NCI-H510A (cell line): Measurements from ENCODE around the gene TST.
"Not testable (repeated sequence)": the region's sequence is repeated elsewhere in the genome, so short reads cannot be mapped to it uniquely, and the experiment has no call there.

Source experiments
- DNase-seq: peaks from one replicate; lab custom pipeline; 2025; lab: John Stamatoyannopoulos, UW

Gene TST

DNA sequence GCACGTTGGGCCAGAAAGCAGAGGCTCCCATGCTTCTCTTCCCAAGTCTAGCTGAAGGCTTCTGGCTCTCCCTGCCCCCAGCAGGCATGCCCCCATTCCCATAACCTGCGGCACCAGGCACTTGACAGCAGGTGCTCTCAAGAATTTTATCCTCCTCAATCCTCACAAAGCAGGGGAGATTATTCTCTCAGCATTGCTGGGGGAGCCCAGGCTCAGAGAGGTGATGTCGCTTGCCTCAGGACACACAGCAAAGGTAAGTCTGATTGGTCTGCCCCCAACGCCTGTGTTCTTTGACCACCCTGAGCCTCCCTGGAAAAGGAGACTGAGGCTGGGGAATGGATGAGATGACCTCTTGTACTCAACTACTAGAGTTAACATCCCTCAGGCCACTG, 4.8 kb downstream of the TST start:
- DNase-seq = no peak

DNA sequence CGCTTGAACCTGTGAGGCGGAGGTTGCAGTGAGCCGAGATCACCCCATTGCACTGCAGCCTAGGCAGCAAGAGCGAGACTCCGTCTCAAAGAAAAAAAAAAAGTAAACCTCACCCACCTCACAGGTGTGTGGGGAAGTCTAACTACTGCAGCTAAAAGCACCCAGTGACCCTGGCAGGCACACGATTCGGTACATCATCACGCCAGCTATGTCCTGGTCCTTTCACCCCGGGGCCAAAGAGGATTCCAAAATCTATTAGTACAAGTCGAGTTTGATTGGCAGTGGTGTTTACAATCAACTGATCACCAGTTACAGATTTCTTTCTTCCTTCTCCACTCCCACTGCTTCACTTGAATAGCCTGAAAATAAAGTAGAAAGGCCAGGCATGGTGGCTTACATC, 6.3 kb downstream of the TST start:
- no peak for DNase-seq

DNA sequence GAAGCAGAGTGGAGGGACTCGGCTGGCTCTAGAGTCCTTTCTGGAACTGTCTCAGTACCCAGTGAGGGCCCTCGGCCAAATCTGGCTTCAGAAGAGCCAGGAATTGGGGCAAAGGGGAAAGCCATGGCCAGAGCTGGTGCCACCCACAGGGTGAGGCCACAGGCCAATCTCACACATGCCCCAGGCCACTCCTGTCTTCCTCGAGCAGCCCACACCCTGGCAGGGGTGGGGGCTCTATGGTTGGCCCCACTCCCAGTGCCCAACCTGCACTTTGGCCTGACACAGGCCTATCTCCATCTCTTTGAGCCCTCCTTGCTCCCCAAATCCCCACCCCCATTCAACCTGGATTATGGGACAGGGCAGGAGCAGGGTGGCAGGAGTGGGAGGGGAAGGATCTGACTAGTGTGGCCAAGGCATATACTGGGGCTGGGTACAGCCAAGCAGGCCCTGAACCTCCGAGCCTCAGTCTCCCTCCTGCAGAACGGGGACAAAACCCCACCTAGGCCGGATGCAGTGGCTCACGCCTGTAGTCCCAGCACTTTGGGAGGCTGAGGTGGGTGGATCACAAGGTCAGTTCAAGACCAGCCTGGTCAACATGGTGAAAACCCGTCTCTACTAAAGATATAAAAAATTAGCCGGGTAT, 6.9 kb downstream of the TST start:
- DNase-seq = no peak

DNA sequence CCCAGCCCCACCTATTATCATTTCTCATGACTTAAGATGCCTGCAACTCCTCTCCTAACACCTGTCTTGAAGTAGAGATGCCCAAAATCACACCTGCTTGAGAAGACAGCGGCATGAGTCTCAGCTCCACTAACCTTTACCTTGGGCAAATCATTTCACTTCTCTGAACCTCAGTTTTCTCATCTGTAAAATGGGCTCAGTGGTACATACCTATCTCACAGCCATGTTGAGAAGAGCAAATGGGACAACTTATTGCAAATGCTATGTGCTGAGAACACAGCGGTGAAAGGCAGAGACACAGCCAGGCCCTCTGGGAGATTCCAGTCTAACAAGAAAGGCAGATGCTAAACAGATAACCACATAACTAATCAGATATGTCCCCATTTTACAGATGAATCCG, 7.8 kb downstream of the TST start:
- no peak for DNase-seq

DNA sequence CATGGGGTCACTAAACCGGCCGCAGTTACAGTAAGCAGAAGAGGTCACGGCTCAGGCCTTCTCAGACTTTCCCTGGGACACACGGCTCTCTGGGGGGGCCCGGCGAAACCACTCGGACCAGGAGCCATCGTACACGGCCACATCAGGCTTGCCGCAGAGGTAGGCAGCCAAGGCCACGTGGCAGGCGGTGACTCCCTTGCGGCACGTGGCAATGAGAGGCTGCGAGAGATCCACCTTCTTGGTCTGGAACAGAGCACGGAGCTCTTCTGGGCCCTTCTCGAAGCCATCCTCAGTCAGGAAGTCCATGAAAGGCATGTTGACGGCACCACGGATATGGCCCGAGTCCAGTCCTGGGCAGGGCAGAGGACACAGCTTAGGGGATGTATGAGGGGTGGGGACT, 8.3 kb downstream of the TST start:
- DNase-seq = no peak

DNA sequence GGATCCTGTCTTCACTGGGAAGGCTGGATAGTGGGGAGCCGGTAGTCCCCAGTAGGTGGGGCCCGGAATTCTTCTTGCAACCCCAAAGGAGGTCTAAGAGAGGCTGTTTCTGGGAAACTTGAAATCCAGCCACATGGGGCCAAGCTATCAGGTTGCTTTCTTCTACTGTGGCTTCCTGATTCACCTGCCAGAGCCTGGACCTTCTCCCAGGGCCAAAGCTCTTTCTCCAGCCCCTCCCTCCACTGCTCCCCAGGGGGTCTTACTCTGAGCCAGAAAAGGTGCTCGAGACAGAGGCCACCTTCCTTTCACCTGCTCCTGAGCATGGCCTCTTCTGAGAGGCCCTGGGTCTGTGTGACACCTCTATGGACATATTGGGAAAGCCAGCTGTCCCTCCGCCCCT, 9.1 kb downstream of the TST start:
- no peak for DNase-seq

DNA sequence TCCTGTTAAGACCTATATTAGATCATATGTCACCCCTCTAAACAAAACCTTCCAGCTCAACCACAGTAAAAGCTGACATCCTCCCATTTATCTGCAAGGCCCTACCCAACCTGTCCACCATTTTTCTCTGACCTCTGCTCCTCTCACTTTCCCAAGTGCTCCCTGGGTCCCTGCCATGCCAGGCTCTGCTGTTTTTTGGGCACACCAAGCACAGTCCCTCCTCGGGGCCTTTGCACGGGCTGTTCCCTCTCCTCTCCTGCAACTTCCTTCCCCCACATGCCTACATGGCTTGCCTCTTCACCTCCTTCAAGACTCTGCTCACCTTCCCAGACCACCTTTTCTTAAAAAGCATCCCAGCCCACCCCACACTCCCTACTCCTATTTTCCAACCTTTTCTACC, 9.8 kb downstream of the TST start:
- DNase-seq = no peak

DNA sequence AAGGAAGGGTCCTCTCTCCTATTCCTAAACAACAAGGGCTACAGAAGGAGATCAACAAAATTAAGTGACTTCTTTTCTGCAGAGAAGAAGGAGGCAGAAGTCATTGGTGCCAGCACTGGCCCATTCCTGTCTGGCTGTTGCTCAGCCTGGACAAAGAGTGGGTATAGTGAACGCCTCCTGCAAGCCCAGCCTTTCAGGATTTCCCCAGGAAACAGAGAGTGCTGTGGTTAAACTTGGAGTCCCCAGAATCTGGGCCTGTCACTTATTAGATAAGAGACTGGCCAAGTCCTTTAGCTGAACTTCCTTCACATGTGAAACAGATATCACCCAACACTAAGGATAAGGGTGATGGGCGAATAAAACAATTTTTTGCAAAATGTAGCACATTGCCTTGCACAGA, 10.9 kb downstream of the TST start:
- no peak for DNase-seq

DNA sequence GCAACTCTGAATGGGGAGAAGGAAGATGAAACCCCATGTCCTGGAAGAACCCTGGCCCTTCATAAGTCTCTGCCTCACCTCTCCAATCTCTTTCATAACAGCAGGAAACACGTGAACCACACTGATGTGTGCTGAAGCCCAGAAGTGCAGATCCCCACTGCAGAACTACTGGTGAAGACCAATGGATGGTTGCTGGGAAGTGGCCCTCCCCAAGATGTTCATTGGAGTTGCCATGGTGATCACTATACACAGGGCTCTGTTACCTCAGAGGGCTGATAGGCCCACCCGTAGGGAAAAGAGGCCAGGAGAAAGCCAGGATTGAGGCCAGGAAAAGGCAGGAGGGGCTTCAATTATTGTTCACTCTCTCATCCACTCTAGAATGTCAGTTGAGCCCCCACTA, 11.6 kb downstream of the TST start:
- DNase-seq = no peak

DNA sequence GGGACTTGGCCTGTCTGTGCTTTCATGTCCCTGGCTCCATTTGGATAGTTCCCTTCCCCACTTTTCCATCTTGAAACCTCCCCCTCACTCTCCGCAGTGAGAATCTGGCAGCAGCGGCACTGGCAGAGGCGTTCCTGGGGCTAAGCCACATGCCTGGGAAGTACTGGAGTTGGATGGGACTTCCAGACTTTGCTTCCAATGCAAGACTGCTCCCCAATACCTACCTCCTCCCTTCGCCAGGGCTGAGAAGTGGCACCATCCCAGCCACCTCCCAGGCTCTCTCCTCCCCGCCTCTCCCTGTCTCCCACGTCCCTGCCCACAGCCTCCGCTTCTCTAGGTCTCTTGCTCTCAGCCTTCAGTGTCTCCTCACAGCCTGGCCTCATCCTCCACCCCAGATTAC, 16.6 kb downstream of the TST start:
- no peak for DNase-seq

DNA sequence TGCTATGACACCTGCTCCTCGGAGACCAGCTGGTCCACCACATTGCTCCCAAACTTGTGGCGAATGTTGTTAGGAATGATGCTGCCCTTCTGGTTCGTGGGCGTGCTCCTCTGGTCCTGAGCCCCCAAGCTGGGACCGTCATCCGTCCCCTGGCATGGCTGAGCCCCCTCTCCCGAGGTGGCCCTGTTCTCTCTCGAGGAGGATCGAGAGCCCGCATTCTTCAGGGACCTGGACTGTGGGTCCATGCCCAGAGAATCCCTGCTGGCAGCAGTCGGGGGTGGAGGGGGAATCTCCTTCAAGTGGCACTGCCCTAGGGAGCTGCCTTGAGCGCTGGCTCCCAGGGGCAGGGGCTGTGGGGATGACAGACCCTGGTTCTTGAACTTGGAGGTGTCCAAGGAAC, 17.4 kb downstream of the TST start:
- DNase-seq = no peak

DNA sequence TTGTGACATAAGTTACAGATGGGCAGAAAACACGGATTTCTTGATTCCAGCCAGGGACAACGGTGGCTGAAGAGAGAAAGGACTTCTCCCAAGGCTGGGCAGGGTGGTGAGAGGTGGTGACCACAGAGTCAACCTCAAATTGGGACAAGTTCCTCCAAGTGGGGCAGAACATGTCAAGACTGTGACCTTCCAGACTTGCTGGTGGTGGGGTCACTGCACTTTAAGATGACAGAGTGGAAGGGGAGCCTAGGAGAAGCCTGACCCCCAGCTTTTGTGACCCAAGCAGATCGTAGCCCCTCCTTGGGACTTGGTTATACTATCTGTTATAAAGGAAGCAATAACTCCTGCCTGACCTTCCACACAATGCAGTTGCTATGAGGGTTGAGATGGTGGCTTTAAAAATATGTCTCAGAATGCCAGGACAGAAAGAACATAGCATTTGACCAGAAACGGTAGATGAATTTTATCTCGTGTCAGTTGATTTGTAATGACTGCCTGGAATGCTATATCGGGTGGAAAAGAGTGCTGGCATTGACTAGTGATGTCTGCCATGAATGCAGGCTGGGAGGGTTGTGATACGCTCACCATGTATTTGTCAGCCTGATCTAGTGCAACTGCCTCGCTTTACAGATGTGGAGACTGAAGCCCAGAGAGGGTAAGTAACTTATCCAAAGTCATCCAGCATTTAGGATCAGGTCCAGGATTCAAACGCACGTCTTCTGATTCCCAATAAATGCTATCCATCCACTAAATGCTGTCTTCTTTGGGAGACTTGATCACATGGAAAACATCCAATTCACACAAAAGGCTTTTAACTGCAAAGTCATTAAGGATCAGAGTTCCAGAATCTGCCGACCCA, 18.3 kb downstream of the TST start:
- DNase-seq = no peak

DNA sequence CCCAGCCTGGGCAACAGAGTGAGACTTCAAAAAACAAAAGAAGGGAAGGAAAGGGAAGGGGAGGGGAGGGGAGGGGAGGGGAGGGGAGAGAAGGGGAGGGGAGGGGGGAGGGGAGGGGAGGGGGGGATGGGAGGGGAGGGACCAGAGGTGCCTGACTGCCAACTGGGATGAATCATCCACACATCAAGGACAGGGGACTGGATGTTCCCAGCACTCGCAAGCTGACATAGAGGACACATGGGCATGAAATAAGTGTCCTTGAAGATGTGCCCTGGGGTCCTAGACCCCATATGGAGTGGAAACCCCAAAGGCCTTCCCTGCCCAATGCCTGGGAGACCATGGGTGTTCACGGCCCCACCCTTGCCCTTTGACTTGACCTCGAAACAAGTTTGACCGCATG, 19.8 kb downstream of the TST start:
- no peak for DNase-seq

DNA sequence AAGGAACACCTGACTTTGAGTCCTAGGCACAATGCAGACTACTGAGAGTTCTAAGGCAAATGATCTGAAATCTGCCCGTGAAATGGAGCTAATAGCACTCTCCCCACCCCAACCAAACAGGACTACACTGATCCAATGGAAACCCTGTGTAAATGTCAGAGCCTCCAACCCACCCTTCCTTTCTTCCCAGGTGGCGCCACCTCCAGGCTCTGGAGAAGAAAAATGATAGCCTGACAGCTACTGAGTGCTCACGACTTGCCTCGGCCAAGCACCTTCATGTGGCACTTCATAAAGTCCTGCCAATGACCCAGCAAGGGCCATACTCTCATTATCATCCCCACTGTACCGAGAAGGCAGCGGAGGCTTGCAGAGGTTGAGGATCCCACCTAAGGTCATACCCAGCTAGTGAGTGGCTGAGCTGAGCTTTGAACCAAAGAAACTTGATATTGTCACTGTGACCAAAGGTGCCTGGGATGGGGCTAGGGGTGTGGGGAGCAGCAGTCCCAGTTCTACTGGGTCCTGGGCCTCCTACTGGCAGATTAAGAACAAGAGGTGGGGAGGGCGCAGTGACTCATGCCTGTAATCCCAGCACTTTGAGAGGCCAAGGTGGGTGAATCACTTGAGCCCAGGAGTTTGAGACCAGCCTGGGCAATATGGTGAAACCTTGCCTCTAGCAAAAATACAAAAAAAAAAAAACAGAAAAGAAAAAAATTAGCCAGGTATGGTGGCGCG, 20.5 kb downstream of the TST start:
- DNase-seq = no peak

DNA sequence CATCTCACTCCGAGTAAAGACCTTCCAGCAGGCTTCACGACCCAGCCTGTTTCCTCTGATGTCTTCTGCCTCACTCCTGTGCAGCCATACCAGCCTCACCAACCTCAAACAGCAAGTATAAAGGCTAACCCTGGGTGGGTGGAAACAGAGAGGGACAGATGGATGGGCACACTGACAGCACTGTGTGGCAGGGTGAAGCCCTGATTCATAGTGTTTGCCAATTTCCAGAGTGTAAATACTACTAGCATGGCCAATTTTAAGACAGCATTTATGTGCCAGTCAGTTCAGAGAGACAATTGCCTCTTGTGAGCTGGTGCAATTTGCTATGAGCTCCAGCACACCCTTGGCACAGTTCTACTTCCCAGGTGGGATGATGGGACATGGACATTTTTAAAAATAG, 21.5 kb downstream of the TST start:
- no peak for DNase-seq

DNA sequence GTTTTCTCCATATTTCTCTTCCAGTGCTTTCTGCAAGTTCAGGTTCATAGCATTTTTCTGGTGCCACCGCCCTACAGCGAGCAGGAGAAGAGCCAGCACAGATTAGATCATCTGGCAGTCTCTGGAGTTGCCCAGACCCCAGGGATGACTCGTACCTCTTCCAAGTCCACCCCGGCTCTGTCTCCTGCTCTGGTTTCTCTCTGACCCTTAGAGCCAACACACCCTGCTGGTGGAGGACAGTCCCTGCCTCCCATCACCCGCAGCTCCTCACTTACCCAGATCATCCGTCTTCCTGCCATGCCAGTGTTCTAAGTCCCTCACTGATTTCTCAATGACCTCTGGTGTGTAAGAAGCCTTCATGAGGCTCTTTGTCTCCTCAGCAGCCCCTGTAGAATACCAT, 28.0 kb downstream of the TST start:
- no peak for DNase-seq

DNA sequence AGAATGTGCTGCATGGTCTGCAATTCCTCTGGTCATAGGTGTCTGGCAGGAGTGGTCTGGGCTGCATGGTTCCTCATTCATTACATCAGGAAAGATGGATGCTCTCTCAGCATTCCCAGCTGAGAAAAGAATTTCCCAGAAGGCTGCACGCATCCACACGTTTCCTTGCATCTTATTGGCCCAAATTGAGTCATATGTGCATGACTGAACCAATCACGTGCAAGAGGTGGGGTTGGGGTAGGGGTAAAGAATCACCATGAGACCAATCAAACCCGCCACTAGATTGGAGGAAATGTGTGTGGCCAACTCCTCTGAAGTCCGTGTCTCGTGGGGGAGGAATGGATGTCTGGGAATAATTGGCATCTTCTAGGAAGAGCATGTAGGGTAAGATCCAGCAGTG, 28.8 kb downstream of the TST start:
- DNase-seq = no peak

DNA sequence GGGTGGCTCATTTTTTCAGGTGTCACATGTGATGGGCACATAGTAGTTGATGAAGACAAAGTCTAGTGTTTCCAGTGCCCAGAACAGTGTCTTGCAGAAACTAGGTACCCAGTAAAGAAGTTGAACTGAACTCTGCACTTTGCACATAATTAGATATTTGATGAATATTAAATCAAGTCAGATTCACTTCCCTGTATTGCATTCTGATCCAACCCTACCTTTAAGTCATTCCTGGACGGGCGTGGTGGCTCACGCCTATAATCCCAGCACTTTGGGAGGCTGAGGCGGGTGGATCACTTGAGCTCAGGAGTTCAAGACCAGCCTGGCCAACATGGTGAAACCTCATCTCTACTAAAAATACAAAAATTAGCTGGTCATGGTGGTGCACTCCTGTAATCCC, 30.2 kb downstream of the TST start:
- DNase-seq = not testable (repeated sequence)

DNA sequence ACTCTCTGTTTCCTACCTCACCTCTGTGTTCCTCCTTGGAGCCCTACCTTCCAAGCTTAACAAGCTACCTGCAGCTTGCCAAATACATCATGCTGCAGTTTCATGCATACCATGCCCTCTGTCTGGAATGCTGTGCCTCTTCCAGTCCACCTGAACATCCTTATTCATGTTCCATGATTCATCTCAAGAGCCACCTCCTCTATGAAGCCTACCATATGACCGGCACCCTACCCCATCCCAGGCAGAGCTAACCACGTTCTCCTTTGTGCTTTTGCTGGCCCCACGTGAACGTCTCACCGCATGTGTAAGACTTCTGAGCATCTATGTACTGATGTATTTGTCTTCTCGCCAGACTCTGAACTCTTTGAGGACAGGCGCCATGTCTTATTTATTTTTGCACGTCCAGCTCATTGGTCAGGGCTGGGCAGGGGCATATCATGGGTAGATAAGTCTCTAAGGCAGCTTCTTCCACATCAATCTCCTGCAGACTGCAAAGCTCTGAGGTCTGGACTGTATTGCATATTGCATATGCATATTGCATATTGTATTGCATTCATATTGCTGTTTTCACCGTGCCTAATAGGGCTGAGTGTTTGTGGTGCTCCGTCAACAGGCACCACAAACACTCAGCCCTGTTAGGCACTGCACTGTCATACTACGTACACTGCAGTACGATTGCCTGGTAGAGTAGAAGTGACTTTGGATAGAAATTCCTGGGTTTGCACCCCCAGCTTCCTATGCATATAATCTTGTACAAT, 31.0 kb downstream of the TST start:
- no peak for DNase-seq

DNA sequence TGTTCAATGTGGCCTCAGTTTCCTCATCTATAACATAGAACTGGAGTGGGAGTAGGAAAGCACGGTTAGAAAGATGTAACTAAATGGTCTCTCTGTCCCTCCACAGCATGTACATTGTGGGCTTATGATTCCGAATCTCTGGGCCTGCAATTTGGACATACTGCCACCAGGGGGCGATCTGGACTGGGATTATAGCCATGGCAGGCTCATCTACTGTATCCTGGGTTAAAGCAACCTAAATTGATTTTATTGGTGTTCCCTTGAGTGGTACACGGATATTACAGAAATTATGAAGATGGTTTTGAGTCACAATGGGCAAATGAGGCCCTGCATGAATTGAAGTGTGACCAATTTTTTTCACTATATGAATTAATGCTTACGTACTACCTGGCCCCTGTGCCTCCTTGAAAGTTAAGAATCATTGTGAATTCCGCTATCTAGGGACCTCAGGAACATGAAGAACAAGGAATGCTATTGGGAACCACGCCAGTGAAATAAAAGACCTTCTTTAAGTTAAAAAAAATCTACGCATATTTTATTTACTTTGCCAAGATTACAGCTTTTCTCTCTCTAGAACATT, 32.9 kb downstream of the TST start:
- DNase-seq = no peak

DNA sequence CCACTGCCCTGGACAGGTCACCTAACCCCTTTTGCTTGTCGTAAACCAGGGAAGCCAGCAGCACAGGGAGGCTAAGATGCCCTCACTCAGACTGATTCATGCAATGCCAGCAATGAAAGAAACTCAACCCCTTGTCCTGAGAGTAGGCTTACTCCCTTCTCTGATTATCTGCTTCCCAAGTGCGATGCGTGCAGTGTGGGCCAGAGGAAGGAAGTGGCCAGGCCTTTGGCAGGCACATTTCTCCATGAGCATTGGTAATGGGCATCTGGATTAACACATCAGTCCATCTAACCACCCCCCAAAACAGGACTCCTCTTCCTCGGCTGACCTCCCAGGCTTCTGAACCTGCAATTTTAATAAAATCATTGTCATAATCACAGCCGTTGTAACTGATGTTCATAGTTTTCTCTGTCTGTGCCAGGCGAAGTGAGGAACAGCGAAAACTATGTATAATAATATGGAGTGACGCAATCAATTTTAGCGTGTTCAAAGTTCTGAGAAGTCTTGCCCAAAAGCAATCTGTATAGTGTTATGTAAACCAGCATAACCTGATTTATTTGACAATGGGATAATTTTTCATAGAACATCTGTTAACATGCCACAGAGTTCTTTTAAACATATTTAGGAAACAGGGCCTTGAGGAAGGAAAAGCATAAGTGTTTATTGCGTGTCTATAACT, 33.9 kb downstream of the TST start:
- DNase-seq = no peak

DNA sequence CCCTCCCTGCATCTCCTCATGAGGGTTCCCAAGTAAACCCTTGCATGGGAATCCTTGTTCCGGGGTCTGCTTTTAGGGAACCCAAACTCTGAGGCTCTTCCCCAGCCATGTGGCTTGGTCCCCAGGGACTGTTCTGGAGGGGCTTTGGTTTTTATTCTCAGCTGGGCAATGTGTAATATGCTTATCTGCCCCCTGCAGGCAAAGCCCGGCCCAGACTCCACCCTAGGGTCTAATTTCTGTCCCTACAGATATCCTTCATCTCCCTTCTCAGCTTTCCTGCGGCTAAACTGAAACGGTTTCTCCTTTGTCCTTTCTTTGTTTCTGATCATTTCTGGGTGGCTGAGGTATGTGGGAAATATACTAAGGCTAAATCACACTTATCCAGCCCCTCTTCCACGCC, 37.1 kb downstream of the TST start:
- no peak for DNase-seq
